Neural cell (in vitro differentiated cells): ENCODE data around the gene FPR1. TPM values are rescaled to one million over a fixed set of nuclear protein-coding genes. Genes with fewer than 3 reads are reported as not detected.

Source experiments
- H2AFZ ChIP-seq: fragments of 200-600, 300-800 bp; sonication (generic), shearing (Covaris generic); 2 replicates; pipeline ENCODE4 v1.6.0; 2014; ENCODE audit warnings: low read depth, mild to moderate bottlenecking, antibody characterized with exemption, low read length, moderate library complexity
- H3F3A ChIP-seq: fragments of 200-600 bp; shearing (Covaris generic); 2 replicates; pipeline ENCODE4 v1.6.1; 2016; ENCODE audit warnings: mild to moderate bottlenecking, moderate library complexity, mixed read lengths, antibody characterized with exemption, low read length; ENCODE audit not compliant: insufficient read depth, poor library complexity, severe bottlenecking
- H3K27ac ChIP-seq: fragments of 200-600, 300-800 bp; sonication (generic), shearing (Covaris generic); 2 replicates; pipeline ENCODE4 v1.5.1; 2014; ENCODE audit warnings: mild to moderate bottlenecking, low read length, moderate library complexity
- H3K27me3 ChIP-seq: fragments of 300-800, 200-600 bp; sonication (generic), shearing (Covaris generic); 2 replicates; pipeline ENCODE4 v1.6.0; 2014; ENCODE audit warnings: mild to moderate bottlenecking, low read depth, low read length, moderate library complexity; ENCODE audit not compliant: insufficient read depth
- H3K36me3 ChIP-seq: fragments of 300-800, 200-600 bp; sonication (generic), shearing (Covaris generic); 2 replicates; pipeline ENCODE4 v1.5.1; 2014; ENCODE audit warnings: mild to moderate bottlenecking, antibody characterized with exemption, low read length, moderate library complexity; ENCODE audit not compliant: insufficient read depth
- H3K4me2 ChIP-seq: fragments of 300-800, 200-600 bp; sonication (generic), shearing (Covaris generic); 2 replicates; pipeline ENCODE4 v1.6.0; 2014; ENCODE audit warnings: mild to moderate bottlenecking, low read length
- H3K4me3 ChIP-seq: fragments of 300-800, 200-600 bp; sonication (generic), shearing (Covaris generic); 2 replicates; pipeline ENCODE4 v1.5.1; 2014; ENCODE audit warnings: mild to moderate bottlenecking, low read length, moderate library complexity
- H3K79me2 ChIP-seq: fragments of 200-600 bp; shearing (Covaris generic); replicated peaks from 2 replicates; pipeline ENCODE4 v1.6.0; 2014; ENCODE audit warnings: mild to moderate bottlenecking, low read length, moderate library complexity; ENCODE audit not compliant: insufficient read depth
- H3K9ac ChIP-seq: fragments of 300-800, 200-600 bp; sonication (generic), shearing (Covaris generic); 2 replicates; pipeline ENCODE4 v1.6.1; 2016; ENCODE audit warnings: mild to moderate bottlenecking, low read length, mixed read lengths
- H3K9me2 ChIP-seq: fragments of 200-600 bp; shearing (Covaris generic); 2 replicates; pipeline ENCODE4 v1.6.1; 2016; ENCODE audit warnings: mild to moderate bottlenecking, low read length, mixed read lengths; ENCODE audit not compliant: insufficient read depth
- H3K9me3 ChIP-seq: fragments of 200-600, 300-800 bp; sonication (generic), shearing (Covaris generic); 2 replicates; pipeline ENCODE4 v1.6.1; 2016; ENCODE audit warnings: mild to moderate bottlenecking, mixed run types, low read length, moderate library complexity, mixed read lengths
- H4K20me1 ChIP-seq: fragments of 200-600 bp; shearing (Covaris generic); 2 replicates; pipeline ENCODE4 v1.6.1; 2016; ENCODE audit warnings: mild to moderate bottlenecking, mixed run types; ENCODE audit not compliant: insufficient read depth
- CTCF ChIP-seq: fragments of 450-650 bp; IDR thresholded peaks from 2 replicates; pipeline ENCODE4 v1.5.1; 2014; ENCODE audit warnings: antibody characterized with exemption, mild to moderate bottlenecking, moderate library complexity; ENCODE audit not compliant: poor library complexity, severe bottlenecking
- EP300 ChIP-seq: fragments of 450-650 bp; conservative IDR thresholded peaks from 2 replicates; pipeline ENCODE4 v1.6.1; 2014; ENCODE audit warnings: antibody characterized with exemption, mild to moderate bottlenecking, moderate library complexity; ENCODE audit not compliant: poor library complexity, severe bottlenecking
- EZH2 ChIP-seq: fragments of 200-600, 300-800 bp; shearing (Covaris generic), sonication (generic); IDR thresholded peaks from 2 replicates; pipeline ENCODE4 v1.6.1; 2014; ENCODE audit warnings: antibody characterized with exemption, low read length, borderline replicate concordance, mild to moderate bottlenecking; ENCODE audit not compliant: insufficient read depth, poor library complexity, severe bottlenecking
- MXI1 ChIP-seq: fragments of 450-650 bp; conservative IDR thresholded peaks from 2 replicates; pipeline ENCODE4 v1.6.1; 2014; ENCODE audit warnings: antibody characterized with exemption, mild to moderate bottlenecking; ENCODE audit not compliant: poor library complexity, severe bottlenecking
- POLR2AphosphoS5 ChIP-seq: IDR thresholded peaks from 2 replicates; pipeline ENCODE4 v1.6.1; 2012
- RAD21 ChIP-seq: fragments of 450-650 bp; conservative IDR thresholded peaks from 2 replicates; pipeline ENCODE4 v1.6.1; 2014; ENCODE audit warnings: antibody characterized with exemption, mild to moderate bottlenecking, moderate library complexity
- SMC3 ChIP-seq: fragments of 450-650 bp; conservative IDR thresholded peaks from 2 replicates; pipeline ENCODE4 v1.6.1; 2014; ENCODE audit warnings: antibody characterized with exemption, mild to moderate bottlenecking, moderate library complexity; ENCODE audit not compliant: poor library complexity
- TAF1 ChIP-seq: IDR thresholded peaks from 2 replicates; pipeline ENCODE4 v1.6.1; 2012; ENCODE audit warnings: low read depth
- polyA plus RNA-seq: library from polyadenylated mRNA; depleted of rRNA; stranded (reverse); fragments of >200 nt; gene quantifications from 2 replicates; pipeline ENCODE4 v1.2.3, GENCODE V29; 2014
- TF ChIP-seq, protein P1 (sequence below): IDR thresholded peaks from 2 replicates; pipeline ENCODE4 v1.6.1; 2012; ENCODE audit warnings: borderline replicate concordance

Gene FPR1
- polyA plus RNA-seq, 1 donor from 2014 or later, result not detected

DNA sequence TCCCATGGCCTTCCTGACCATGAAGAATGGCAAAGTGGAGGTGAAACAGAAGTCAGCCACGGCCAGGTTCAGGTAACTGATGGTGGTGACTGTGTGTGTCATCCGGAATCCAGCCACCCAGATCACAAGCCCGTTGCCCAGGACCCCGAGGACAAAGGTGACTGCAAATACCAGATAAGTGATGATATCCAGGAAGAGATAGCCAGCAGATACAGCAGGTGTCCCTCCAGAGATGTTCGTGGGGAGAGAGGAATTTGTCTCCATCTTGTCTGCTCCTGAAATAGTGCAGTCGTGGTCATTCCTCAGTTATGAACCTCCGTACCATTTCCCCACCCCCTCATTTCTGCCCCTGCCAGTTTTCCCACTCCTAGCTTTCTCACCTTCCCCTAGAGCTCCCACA, 4.9 kb downstream of the FPR1 start:
- H3K9ac ChIP-seq, result no peak overlapping the region
- no peaks in the 10 kb centered on the region for H3K79me2 ChIP-seq
- H3K27me3 ChIP-seq, result no peaks in the 10 kb centered on the region
- H2AFZ ChIP-seq, result no peak overlapping the region
- H3K9me3 ChIP-seq, result no peaks in the 10 kb centered on the region
- H4K20me1 ChIP-seq, result no peaks in the 10 kb centered on the region
- H3F3A ChIP-seq, result no peaks in the 10 kb centered on the region
- H3K9me2 ChIP-seq, result no peaks in the 10 kb centered on the region
- no peak overlapping the region for H3K27ac ChIP-seq
- H3K4me3 ChIP-seq, result no peak overlapping the region
- no peaks in the 10 kb centered on the region for H3K36me3 ChIP-seq
- TF ChIP-seq RAD21 (no peak), EZH2 (no peak), SMC3 (no peak), POLR2AphosphoS5 (no peak)
- TF ChIP-seq, protein P1, sequence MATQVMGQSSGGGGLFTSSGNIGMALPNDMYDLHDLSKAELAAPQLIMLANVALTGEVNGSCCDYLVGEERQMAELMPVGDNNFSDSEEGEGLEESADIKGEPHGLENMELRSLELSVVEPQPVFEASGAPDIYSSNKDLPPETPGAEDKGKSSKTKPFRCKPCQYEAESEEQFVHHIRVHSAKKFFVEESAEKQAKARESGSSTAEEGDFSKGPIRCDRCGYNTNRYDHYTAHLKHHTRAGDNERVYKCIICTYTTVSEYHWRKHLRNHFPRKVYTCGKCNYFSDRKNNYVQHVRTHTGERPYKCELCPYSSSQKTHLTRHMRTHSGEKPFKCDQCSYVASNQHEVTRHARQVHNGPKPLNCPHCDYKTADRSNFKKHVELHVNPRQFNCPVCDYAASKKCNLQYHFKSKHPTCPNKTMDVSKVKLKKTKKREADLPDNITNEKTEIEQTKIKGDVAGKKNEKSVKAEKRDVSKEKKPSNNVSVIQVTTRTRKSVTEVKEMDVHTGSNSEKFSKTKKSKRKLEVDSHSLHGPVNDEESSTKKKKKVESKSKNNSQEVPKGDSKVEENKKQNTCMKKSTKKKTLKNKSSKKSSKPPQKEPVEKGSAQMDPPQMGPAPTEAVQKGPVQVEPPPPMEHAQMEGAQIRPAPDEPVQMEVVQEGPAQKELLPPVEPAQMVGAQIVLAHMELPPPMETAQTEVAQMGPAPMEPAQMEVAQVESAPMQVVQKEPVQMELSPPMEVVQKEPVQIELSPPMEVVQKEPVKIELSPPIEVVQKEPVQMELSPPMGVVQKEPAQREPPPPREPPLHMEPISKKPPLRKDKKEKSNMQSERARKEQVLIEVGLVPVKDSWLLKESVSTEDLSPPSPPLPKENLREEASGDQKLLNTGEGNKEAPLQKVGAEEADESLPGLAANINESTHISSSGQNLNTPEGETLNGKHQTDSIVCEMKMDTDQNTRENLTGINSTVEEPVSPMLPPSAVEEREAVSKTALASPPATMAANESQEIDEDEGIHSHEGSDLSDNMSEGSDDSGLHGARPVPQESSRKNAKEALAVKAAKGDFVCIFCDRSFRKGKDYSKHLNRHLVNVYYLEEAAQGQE, result no peak
- H3K4me2 ChIP-seq, result no peak overlapping the region

- Histone ChIP-seq H3K4me2 (no peak overlapping the region), H3K27ac (no peak overlapping the region), H4K20me1 (no peaks in the 10 kb centered on the region), H3K9me3 (no peaks in the 10 kb centered on the region), H3K4me3 (no peak overlapping the region), H2AFZ (no peak overlapping the region), H3F3A (no peaks in the 10 kb centered on the region), H3K36me3 (no peaks in the 10 kb centered on the region), H3K27me3 (no peaks in the 10 kb centered on the region), H3K9me2 (no peaks in the 10 kb centered on the region), H3K9ac (no peak overlapping the region), H3K79me2 (no peaks in the 10 kb centered on the region)
- TF ChIP-seq TAF1, result no peak
- no peak for TF ChIP-seq SMC3
Measured at GRCh38 chr19:51743405-51743804, 8.3 kb downstream of the FPR1 start.

DNA sequence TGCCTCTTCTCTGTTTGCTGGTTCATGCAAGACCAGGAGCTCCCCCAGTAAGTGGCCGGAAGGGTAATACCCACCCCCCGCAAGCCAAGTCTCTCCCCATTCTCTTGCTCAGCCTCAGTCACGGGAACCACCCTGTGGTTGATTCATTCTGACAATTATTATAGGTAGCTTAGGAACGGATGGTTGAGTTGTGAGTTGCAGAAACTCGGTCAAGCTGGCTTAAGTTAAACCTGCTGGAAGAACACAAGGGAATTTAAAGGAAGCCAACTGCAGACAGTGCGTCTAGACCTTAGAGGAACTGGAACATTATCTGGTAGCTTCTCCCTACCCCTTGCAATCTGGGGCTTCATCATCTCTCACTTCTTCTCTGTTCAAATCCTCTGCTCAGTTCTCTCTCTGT, 8.9 kb downstream of the FPR1 start:
- TF ChIP-seq TAF1 (no peak), RAD21 (no peak), EZH2 (no peak), SMC3 (no peak), EP300 (no peak), MXI1 (no peak), CTCF (no peak), POLR2AphosphoS5 (no peak)
- TF ChIP-seq, protein P1, result no peak
- Histone ChIP-seq H4K20me1 (no peaks in the 10 kb centered on the region), H3K4me2 (no peak overlapping the region), H3K36me3 (no peaks in the 10 kb centered on the region), H3F3A (no peaks in the 10 kb centered on the region), H2AFZ (no peak overlapping the region), H3K79me2 (no peaks in the 10 kb centered on the region), H3K27ac (no peak overlapping the region), H3K9ac (no peak overlapping the region), H3K9me3 (no peaks in the 10 kb centered on the region), H3K27me3 (no peaks in the 10 kb centered on the region), H3K4me3 (no peak overlapping the region), H3K9me2 (no peaks in the 10 kb centered on the region)
